GM12878 (cell line): ENCODE data around the gene BOLA1. TPM values are rescaled to one million over a fixed set of nuclear protein-coding genes. Genes with fewer than 3 reads are reported as not detected.

Experiments
- CEBPB ChIP-seq, 2 experiments: fragments of 150-350 bp in 1 of 2; IDR thresholded peaks; 2 replicates each; pipeline ENCODE4 v1.6.1; 2012 to 2014; ENCODE audit warnings: low read depth in 2 of 2, low read length in 2 of 2, borderline replicate concordance in 1 of 2, inconsistent platforms in 1 of 2
- ETV6 ChIP-seq, 2 experiments: fragments of 450-650 bp in 1 of 2; IDR thresholded peaks in 1 of 2; conservative IDR thresholded peaks in 1 of 2; 2 replicates each; pipeline ENCODE4 v1.6.1; 2014; ENCODE audit warnings: antibody characterized with exemption in 1 of 2, borderline replicate concordance in 1 of 2, low read depth in 1 of 2, mild to moderate bottlenecking in 1 of 2, moderate library complexity in 1 of 2
- FOXK2 ChIP-seq: fragments of 450-650 bp; IDR thresholded peaks from 2 replicates; pipeline ENCODE4 v1.6.1; 2017; ENCODE audit warnings: mild to moderate bottlenecking, moderate library complexity
- IKZF1 ChIP-seq: fragments of 450-650 bp; conservative IDR thresholded peaks from 2 replicates; pipeline ENCODE4 v1.6.1; 2017; ENCODE audit warnings: antibody characterized with exemption, mild to moderate bottlenecking
- IKZF2 ChIP-seq, 2 experiments: fragments of 450-650 bp; IDR thresholded peaks; 2 replicates each; pipeline ENCODE4 v1.6.1; 2017; ENCODE audit warnings: mild to moderate bottlenecking in 2 of 2, moderate library complexity in 2 of 2
- KLF5 ChIP-seq: fragments of 450-650 bp; IDR thresholded peaks from 2 replicates; pipeline ENCODE4 v1.6.1; 2014; ENCODE audit warnings: mild to moderate bottlenecking; ENCODE audit not compliant: partially characterized antibody
- MLLT1 ChIP-seq: fragments of 450-650 bp; IDR thresholded peaks from 2 replicates; pipeline ENCODE4 v1.6.1; 2016; ENCODE audit warnings: mild to moderate bottlenecking
- MTA3 ChIP-seq: IDR thresholded peaks from 2 replicates; pipeline ENCODE4 v1.6.1; 2012; ENCODE audit warnings: low read length, inconsistent platforms, borderline replicate concordance
- SIN3A ChIP-seq: IDR thresholded peaks from 2 replicates; pipeline ENCODE4 v1.6.1; 2012; ENCODE audit warnings: low read depth, low read length, improper control_type of control experiment
- TAF1 ChIP-seq: IDR thresholded peaks from 2 replicates; pipeline ENCODE4 v1.6.1; 2011; ENCODE audit warnings: mild to moderate bottlenecking, low read depth, low read length, borderline replicate concordance
- ZBTB33 ChIP-seq: fragments of 450-650 bp; IDR thresholded peaks from 2 replicates; pipeline ENCODE4 v1.6.1; 2017; ENCODE audit warnings: mild to moderate bottlenecking
- ZNF217 ChIP-seq: fragments of 450-650 bp; IDR thresholded peaks from 2 replicates; pipeline ENCODE4 v1.6.1; 2017; ENCODE audit warnings: antibody characterized with exemption, mild to moderate bottlenecking
- polyA plus RNA-seq, 11 experiments: library from polyadenylated mRNA; depleted of rRNA in 4 of 11; unstranded in 6 of 11; stranded (reverse) in 5 of 11; fragments of >200 nt; fragmentation: Nextera tagmentation in 4 of 11; fragmentation: Illumina TruSeq in 1 of 11; extraction: Ambion mirVana in 4 of 11; extraction: Trizol in 1 of 11; gene quantifications; 1 replicate in 1 of 11; 2 replicates in 10 of 11; pipeline versions ENCODE4 v1.2.1 to v1.2.3, GENCODE V29; 2011 to 2016; ENCODE audit warnings: inconsistent platforms in 2 of 11, missing spikeins in 2 of 11, low read depth in 1 of 11
- total RNA-seq, 4 experiments: library from RNA; depleted of rRNA in 3 of 4; stranded (reverse); fragments of >200 nt in 3 of 4; fragmentation: Illumina TruSeq in 1 of 4; extraction: Trizol in 1 of 4; gene quantifications; 2 replicates each; pipeline versions ENCODE4 v1.2.1 to v1.2.3, GENCODE V29; 2013 to 2021
- TF ChIP-seq, protein P1 (sequence below): fragments of 450-650 bp; IDR thresholded peaks from 2 replicates; pipeline ENCODE4 v1.6.1; 2017; ENCODE audit warnings: antibody characterized with exemption, mild to moderate bottlenecking, moderate library complexity
- TF ChIP-seq, protein P2 (sequence below): fragments of 450-650 bp; formaldehyde crosslinking; IDR thresholded peaks from 2 replicates; pipeline ENCODE4 v1.4.0; 2020; ENCODE audit warnings: mild to moderate bottlenecking, moderate library complexity
- TF ChIP-seq, protein P3 (sequence below): fragments of 150-350 bp; IDR thresholded peaks from 2 replicates; pipeline ENCODE4 v1.6.1; 2014; ENCODE audit warnings: mild to moderate bottlenecking, low read depth, low read length

BOLA1 gene
- total and polyA plus RNA-seq, 10 of the 15 experiments (the other 5 are each of a cell fraction or from before 2014, with no cell fraction given) = 0.74 to 18.7 (median 11.3) TPM

DNA sequence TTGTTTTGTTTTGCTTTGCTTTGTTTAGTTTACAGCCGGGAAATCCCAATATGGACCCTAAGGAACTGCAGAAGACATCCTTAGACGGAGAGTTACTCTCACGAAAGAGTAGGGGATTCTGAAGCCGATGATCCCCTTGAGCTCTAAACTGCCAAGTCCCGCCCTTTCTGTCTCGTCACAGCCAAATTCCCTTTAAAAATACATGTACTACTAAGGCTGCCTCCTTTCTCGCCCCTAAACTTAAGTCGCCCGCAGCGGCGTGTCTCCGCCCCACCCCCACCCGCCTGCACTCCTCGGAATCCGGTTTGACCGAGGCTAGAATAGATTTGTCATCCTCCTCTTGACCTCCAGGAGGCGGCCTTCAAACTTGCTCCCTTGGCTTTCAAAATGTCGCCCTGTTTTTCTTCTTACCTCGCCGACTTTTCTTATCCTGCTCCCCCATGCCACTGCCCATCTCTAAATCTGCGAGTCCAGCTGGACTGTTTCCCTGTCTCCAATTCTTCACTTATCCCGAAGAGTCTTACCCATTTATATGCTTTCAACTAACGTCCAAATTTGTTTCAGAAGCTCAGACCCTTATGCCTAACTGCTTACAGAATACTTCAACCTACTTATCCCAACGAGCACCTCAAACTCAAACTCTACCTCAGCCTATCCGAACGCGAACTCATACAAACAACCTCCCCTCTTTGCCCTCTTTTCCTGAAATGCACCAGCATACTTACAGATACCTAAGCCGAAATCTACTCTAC, 10.9 kb upstream of the BOLA1 start (continued):
- TF ChIP-seq, protein P1, sequence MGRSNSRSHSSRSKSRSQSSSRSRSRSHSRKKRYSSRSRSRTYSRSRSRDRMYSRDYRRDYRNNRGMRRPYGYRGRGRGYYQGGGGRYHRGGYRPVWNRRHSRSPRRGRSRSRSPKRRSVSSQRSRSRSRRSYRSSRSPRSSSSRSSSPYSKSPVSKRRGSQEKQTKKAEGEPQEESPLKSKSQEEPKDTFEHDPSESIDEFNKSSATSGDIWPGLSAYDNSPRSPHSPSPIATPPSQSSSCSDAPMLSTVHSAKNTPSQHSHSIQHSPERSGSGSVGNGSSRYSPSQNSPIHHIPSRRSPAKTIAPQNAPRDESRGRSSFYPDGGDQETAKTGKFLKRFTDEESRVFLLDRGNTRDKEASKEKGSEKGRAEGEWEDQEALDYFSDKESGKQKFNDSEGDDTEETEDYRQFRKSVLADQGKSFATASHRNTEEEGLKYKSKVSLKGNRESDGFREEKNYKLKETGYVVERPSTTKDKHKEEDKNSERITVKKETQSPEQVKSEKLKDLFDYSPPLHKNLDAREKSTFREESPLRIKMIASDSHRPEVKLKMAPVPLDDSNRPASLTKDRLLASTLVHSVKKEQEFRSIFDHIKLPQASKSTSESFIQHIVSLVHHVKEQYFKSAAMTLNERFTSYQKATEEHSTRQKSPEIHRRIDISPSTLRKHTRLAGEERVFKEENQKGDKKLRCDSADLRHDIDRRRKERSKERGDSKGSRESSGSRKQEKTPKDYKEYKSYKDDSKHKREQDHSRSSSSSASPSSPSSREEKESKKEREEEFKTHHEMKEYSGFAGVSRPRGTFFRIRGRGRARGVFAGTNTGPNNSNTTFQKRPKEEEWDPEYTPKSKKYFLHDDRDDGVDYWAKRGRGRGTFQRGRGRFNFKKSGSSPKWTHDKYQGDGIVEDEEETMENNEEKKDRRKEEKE = no peak
- TF ChIP-seq IKZF2 (IDR thresholded peaks at IDR 0.05) (peak; percentile 29 to 58), CEBPB (IDR thresholded peaks at IDR 0.05; ENCODE audit: borderline replicate concordance in 1 of 2, low read depth in 2 of 2, low read length in 2 of 2) (0 out of 4 replicates have a peak, but pooled peaks of 1 of the 2 experiments have one; percentile 35), IKZF1 (peak; percentile 25), ZNF217 (no peak), ETV6 (conservative IDR thresholded peaks at IDR 0.05 in 1 of 2, IDR thresholded peaks at IDR 0.05 in 1 of 2; ENCODE audit: borderline replicate concordance in 1 of 2, low read depth in 1 of 2) (no peak; a peak in 1 of 4 replicates), FOXK2 (no peak), ZBTB33 (no peak), MLLT1 (peak; percentile 67; the same call in 1 of the 2 replicates), MTA3 (peak; percentile 92), TAF1 (peak; percentile 31; the same call in 1 of the 2 replicates), SIN3A (no peak), KLF5 (peak; percentile 48)
- TF ChIP-seq, protein P2, sequence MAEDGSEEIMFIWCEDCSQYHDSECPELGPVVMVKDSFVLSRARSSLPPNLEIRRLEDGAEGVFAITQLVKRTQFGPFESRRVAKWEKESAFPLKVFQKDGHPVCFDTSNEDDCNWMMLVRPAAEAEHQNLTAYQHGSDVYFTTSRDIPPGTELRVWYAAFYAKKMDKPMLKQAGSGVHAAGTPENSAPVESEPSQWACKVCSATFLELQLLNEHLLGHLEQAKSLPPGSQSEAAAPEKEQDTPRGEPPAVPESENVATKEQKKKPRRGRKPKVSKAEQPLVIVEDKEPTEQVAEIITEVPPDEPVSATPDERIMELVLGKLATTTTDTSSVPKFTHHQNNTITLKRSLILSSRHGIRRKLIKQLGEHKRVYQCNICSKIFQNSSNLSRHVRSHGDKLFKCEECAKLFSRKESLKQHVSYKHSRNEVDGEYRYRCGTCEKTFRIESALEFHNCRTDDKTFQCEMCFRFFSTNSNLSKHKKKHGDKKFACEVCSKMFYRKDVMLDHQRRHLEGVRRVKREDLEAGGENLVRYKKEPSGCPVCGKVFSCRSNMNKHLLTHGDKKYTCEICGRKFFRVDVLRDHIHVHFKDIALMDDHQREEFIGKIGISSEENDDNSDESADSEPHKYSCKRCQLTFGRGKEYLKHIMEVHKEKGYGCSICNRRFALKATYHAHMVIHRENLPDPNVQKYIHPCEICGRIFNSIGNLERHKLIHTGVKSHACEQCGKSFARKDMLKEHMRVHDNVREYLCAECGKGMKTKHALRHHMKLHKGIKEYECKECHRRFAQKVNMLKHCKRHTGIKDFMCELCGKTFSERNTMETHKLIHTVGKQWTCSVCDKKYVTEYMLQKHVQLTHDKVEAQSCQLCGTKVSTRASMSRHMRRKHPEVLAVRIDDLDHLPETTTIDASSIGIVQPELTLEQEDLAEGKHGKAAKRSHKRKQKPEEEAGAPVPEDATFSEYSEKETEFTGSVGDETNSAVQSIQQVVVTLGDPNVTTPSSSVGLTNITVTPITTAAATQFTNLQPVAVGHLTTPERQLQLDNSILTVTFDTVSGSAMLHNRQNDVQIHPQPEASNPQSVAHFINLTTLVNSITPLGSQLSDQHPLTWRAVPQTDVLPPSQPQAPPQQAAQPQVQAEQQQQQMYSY (CRISPR knock-in tag) = no peak
- TF ChIP-seq, protein P3, sequence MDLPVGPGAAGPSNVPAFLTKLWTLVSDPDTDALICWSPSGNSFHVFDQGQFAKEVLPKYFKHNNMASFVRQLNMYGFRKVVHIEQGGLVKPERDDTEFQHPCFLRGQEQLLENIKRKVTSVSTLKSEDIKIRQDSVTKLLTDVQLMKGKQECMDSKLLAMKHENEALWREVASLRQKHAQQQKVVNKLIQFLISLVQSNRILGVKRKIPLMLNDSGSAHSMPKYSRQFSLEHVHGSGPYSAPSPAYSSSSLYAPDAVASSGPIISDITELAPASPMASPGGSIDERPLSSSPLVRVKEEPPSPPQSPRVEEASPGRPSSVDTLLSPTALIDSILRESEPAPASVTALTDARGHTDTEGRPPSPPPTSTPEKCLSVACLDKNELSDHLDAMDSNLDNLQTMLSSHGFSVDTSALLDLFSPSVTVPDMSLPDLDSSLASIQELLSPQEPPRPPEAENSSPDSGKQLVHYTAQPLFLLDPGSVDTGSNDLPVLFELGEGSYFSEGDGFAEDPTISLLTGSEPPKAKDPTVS = no peak
